Stimulated activated CD4-positive, alpha-beta T cell treated with anti-CD3 and anti-CD28 coated beads, TNF-alpha, amount 100 ng/mL, for 24 hours (primary cell): ENCODE results near the gene PTPN20.

Experiments used
- DNase-seq, 3 experiments: peaks; one replicate each; pipeline ENCODE4 v3.0.0-alpha.2; 2020; ENCODE audit warnings: low read depth in 3 of 3

The PTPN20 gene

GRCh38 chr10:47048526-47048905, 137.3 kb downstream of the PTPN20 start:
- DNase-seq: no peak

GRCh38 chr10:47049056-47049851, 138.0 kb downstream of the PTPN20 start:
- DNase-seq: no peak

GRCh38 chr10:47049906-47050305, 138.7 kb downstream of the PTPN20 start:
- DNase-seq: no peak

GRCh38 chr10:47050618-47051455, 139.6 kb downstream of the PTPN20 start:
- no peak for DNase-seq

- DNase-seq: no peak
Observed at GRCh38 chr10:47051741-47052238, 140.6 kb downstream of the PTPN20 start.
